Astrocyte of the spinal cord (primary cell): ENCODE results near the gene HSPA12B.

Experiments used
- DNase-seq: peaks from one replicate; pipeline ENCODE4 v3.0.0; 2011; ENCODE audit warnings: low read depth, low spot score
- H3K4me3 ChIP-seq: 2 replicates; pipeline ENCODE4 v1.5.1; 2011; ENCODE audit warnings: low read depth, mild to moderate bottlenecking, low read length, moderate library complexity
- CTCF ChIP-seq: IDR thresholded peaks from 2 replicates; pipeline ENCODE4 v1.5.1; 2012; ENCODE audit warnings: low read depth, mild to moderate bottlenecking, low read length, inconsistent platforms
- in situ Hi-C: cut with HindIII; loops from 2 replicates; pipeline ENCODE4 v1.10.0; 2017; ENCODE audit warnings: low sequenced_read_pairs

HSPA12B gene

GRCh38 chr20:3740615-3741301, 8.3 kb downstream of the HSPA12B start:
- TF ChIP-seq CTCF: no peak
- H3K4me3 ChIP-seq: no peak overlapping the region
- no peak for DNase-seq
- in situ Hi-C loops: no loop called here

GRCh38 chr20:3741836-3742458, 9.5 kb downstream of the HSPA12B start:
- in situ Hi-C loops: no loop called here
- no peak overlapping the region for H3K4me3 ChIP-seq
- no peak for TF ChIP-seq CTCF
- no peak for DNase-seq

- DNase-seq: no peak
- in situ Hi-C loops: no loop called here
- no peak for TF ChIP-seq CTCF
- H3K4me3 ChIP-seq: no peak overlapping the region
Observed at GRCh38 chr20:3743251-3743650, 10.8 kb downstream of the HSPA12B start.

- no peak for TF ChIP-seq CTCF
- in situ Hi-C loops: no loop called here
- DNase-seq: no peak
- H3K4me3 ChIP-seq: no peak overlapping the region
Observed at GRCh38 chr20:3744037-3744436, 11.6 kb downstream of the HSPA12B start.

- in situ Hi-C loops: no loop called here
- DNase-seq: peak; percentile 59
- no peak overlapping the region for H3K4me3 ChIP-seq
- TF ChIP-seq CTCF: no peak
Observed at GRCh38 chr20:3744806-3745685, 12.6 kb downstream of the HSPA12B start.

- no peak for TF ChIP-seq CTCF
- H3K4me3 ChIP-seq: no peak overlapping the region
- DNase-seq: no peak
- in situ Hi-C loops: no loop called here
Observed at GRCh38 chr20:3745686-3746173, 13.2 kb downstream of the HSPA12B start.
